Kidney epithelial cell (primary cell): ENCODE results near the gene HSD17B4. TPM values are rescaled to one million over a fixed set of nuclear protein-coding genes. Genes with fewer than 3 reads are reported as not detected.

Source experiments
- DNase-seq: peaks from one replicate; pipeline ENCODE4 v3.0.0-alpha.2; 2010; ENCODE audit warnings: low read depth
- H3K27me3 ChIP-seq: 2 replicates; pipeline ENCODE4 v1.6.0; 2011; ENCODE audit warnings: low read length; ENCODE audit not compliant: control insufficient read depth, insufficient read depth
- H3K36me3 ChIP-seq: 2 replicates; pipeline ENCODE4 v1.5.1; 2011; ENCODE audit warnings: low read length; ENCODE audit not compliant: control insufficient read depth, insufficient read depth
- H3K4me3 ChIP-seq: 2 replicates; pipeline ENCODE4 v1.5.1; 2011; ENCODE audit warnings: low read depth, mild to moderate bottlenecking, control low read depth, low read length
- CTCF ChIP-seq: IDR thresholded peaks from 2 replicates; pipeline ENCODE4 v1.5.1; 2011; ENCODE audit warnings: mild to moderate bottlenecking, moderate library complexity, low read length, control low read depth, inconsistent platforms; ENCODE audit not compliant: insufficient read depth, poor library complexity, severe bottlenecking
- total RNA-seq: library from RNA; depleted of rRNA; stranded (reverse); fragments of >200 nt; gene quantifications from 2 replicates; pipeline ENCODE4 v1.2.3, GENCODE V29; 2015

HSD17B4 gene
- total RNA-seq, 1 donor from 2014 or later: 74.0 TPM

- Histone ChIP-seq H3K4me3 (no peak overlapping the region), H3K36me3 (no peaks in the 10 kb centered on the region), H3K27me3 (no peaks in the 10 kb centered on the region)
- DNase-seq: no peak
- TF ChIP-seq CTCF: no peak
Observed at GRCh38 chr5:119541716-119542115, 89.4 kb downstream of the HSD17B4 start.

GRCh38 chr5:119551819-119552218 lies 99.5 kb downstream of the HSD17B4 start:
- DNase-seq: no peak
- no peak overlapping the region for H3K4me3 ChIP-seq
- no peaks in the 10 kb centered on the region for H3K27me3 ChIP-seq
- no peaks in the 10 kb centered on the region for H3K36me3 ChIP-seq
- no peak for TF ChIP-seq CTCF

- no peaks in the 10 kb centered on the region for H3K27me3 ChIP-seq
- TF ChIP-seq CTCF: no peak
- no peaks in the 10 kb centered on the region for H3K36me3 ChIP-seq
- DNase-seq: no peak
- H3K4me3 ChIP-seq: no peak overlapping the region
Observed at GRCh38 chr5:119554597-119554996, 102.3 kb downstream of the HSD17B4 start.

- DNase-seq: no peak
- no peaks in the 10 kb centered on the region for H3K36me3 ChIP-seq
- TF ChIP-seq CTCF: no peak
- no peaks in the 10 kb centered on the region for H3K27me3 ChIP-seq
- no peak overlapping the region for H3K4me3 ChIP-seq
Observed at GRCh38 chr5:119570910-119571309, 118.6 kb downstream of the HSD17B4 start.

GRCh38 chr5:119578937-119579336 lies 126.6 kb downstream of the HSD17B4 start:
- Histone ChIP-seq H3K4me3 (no peak overlapping the region), H3K27me3 (no peaks in the 10 kb centered on the region), H3K36me3 (no peaks in the 10 kb centered on the region)
- no peak for DNase-seq
- peak; percentile 20 for TF ChIP-seq CTCF

- H3K27me3 ChIP-seq: no peaks in the 10 kb centered on the region
- H3K36me3 ChIP-seq: no peaks in the 10 kb centered on the region
- no peak overlapping the region for H3K4me3 ChIP-seq
- TF ChIP-seq CTCF: no peak
- DNase-seq: no peak
Observed at GRCh38 chr5:119582987-119583386, 130.7 kb downstream of the HSD17B4 start.
